Measurements from ENCODE around the gene GARIN5B. TPM values are rescaled to one million over a fixed set of nuclear protein-coding genes. Genes with fewer than 3 reads are reported as not detected.

GARIN5B gene
- total RNA-seq, 1 experiment from 2014 or later = not detected

DNA sequence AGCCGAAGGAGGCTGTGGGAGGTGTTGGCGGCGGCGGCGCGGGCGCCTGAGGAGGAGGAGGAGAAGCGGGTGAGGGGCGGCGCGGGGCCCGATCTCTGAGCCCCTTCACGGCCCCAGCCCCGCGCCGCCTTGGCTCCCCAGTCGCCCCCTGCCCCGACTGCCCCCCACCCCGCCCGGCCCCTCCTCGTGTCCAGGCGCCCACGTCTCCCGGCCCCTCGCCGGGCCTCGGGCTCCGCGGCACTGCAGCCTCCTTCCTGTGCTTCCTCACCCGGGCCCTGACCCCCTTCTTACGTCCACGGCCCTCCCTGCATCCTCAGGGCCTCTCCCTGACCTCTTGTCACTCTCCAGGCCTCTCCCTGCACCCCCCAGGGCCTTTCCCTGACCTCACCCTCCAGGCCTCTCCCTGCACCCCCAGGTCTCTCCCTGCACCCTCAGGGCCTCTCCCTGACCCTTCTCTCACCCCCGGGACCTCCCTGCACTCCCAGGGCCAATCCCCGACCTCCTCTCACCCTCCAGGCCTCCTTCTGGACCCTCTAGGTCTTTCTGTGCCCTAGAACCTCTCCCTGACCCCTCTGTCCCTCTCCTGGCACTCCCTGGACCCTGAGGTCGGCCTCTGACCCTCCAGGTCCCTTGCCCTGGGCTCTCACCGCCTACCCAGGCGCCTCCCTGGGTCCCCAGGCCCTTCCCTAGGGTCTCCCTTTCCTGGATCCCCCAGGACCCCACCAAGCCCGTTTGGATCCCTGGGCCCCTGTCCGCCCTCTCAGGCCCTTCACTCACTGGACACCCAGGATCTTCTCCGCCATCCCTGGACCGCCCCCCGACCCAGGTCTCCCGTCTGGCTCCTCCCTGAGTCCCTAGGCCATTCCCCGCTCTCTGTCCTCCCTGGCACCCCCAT is 22.9 kb downstream of the GARIN5B start:
- peak overlapping the region; percentile 80 for H3K4me3 ChIP-seq (ENCODE audit: low read length)
- intact Hi-C loops (cut with micrococcal nuclease) = loop anchor here (1.0 to 5.0 kb wide), 4 partner anchors 15 to 128 kb away; partner anchors contain the start of genes COX6B2, RPL28 and TMEM238
- CTCF ChIA-PET = interaction anchor here (0.6 to 1.2 kb wide), 6 partner anchors 8 to 44 kb away, joined by 3 to 9 read pairs (median 5); partner anchors contain the start of gene TMEM238
- no peaks in the 10 kb centered on the region for H3F3A ChIP-seq (ENCODE audit: low read length, unreplicated experiment)
- peak overlapping the region; percentile 88 for H3K9ac ChIP-seq (ENCODE audit: low read length)
- POLR2A ChIA-PET (ENCODE audit: unreplicated experiment) = interaction anchor here (0.5 to 1.8 kb wide), 10 partner anchors 10 to 1073 kb away, joined by 3 to 8 read pairs (median 4); partner anchors contain the start of genes PPP6R1, TMEM238 and UBE2S
- H3K79me2 ChIP-seq (ENCODE audit: low read length) = peaks cover 11% of the 10 kb centered on the region
- DNase-seq (no peak), ATAC-seq (no peak)
- H3K27me3 ChIP-seq (ENCODE audit: low read length) = no peaks in the 10 kb centered on the region
- no peaks in the 10 kb centered on the region for H3K9me2 ChIP-seq (replicated peaks; ENCODE audit: low read length)
- no peak for TF ChIP-seq EZH2 (IDR thresholded peaks at IDR 0.05; ENCODE audit: low read length, unreplicated experiment)
- no peak for TF ChIP-seq EZH2phosphoT487 (IDR thresholded peaks at IDR 0.05; ENCODE audit: borderline replicate concordance, low read length)
- TF ChIP-seq CTCF (conservative IDR thresholded peaks at IDR 0.05; ENCODE audit: low read depth, low read length) = no peak
- peaks cover 19% of the 10 kb centered on the region for H3K4me1 ChIP-seq (ENCODE audit: insufficient read depth, low read length)
- no peaks in the 10 kb centered on the region for H3K36me3 ChIP-seq (ENCODE audit: low read depth, low read length)
- no peak overlapping the region; the same call in 1 of the 2 replicates for H2AFZ ChIP-seq (ENCODE audit: low read length)
- no peaks in the 10 kb centered on the region for H3K9me3 ChIP-seq (ENCODE audit: low read length)
- H3K27ac ChIP-seq (ENCODE audit: low read length) = peak overlapping the region; percentile 38
- H3K4me2 ChIP-seq (ENCODE audit: low read length) = peak overlapping the region; percentile 97
- BruUV-seq (replicated peaks) = no TSS peak
- no peaks in the 10 kb centered on the region for H4K20me1 ChIP-seq (ENCODE audit: low read length)

DNA sequence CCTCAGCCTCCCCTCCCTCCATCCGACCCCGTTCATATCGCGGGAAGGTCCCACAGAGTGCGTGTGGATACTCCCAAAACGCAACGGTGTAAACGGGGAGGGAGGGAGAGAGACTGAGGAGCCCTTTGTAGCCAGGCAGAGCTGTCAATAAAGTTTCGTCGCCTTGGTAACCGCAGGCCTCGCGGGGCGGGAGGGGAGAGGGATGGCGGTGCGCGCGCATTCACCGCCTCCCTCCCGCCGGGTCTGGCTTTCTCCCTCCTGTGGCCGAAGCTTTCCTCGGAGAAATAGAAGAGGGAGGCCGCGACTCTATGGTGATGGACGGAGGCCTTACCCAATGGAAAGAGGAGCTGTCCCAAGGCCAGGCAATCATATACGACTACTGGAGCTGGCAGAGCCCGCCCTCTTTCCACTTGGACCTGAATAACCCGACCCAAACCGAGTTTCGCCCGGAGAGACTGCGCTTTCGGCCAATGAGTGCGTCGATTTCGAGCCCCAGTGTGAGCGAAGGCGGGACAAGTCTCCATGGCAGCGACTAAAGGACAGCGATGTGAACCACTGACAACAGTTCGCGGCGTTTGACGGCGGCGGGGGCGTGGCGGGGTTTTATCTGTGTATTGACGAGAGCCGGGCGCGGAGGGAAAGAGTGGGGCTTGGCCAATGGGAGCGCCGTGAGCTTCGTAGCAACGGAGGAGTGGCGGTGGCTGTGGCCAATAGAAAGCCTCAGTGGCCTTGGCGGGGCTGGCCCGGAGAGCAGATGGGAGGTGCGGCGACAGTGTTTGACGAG is 23.8 kb downstream of the GARIN5B start, which contains the start of gene KMT5C:
Gene KMT5C, plus strand, starts transcription at position 772 of the 784 bp plus-strand sequence. CDS start 2,061 bp downstream, outside the sequence.
- peak; percentile 86 for ATAC-seq
- H3K27me3 ChIP-seq (ENCODE audit: low read length) = no peaks in the 10 kb centered on the region
- ChIA-PET POLR2A (ENCODE audit: unreplicated experiment) (interaction anchor here (0.5 to 1.8 kb wide), 19 partner anchors 11 to 1495 kb away, joined by 3 to 9 read pairs (median 4); partner anchors contain the start of genes BRSK1, HSPBP1, ISOC2 and PPP6R1), CTCF (interaction anchor here (0.6 to 1.5 kb wide), 7 partner anchors 9 to 45 kb away, joined by 3 to 9 read pairs (median 5); partner anchors contain the start of gene TMEM238)
- H3K4me3 ChIP-seq (ENCODE audit: low read length) = peak within 1 kb of the TSS; percentile 80
- H3K9me2 ChIP-seq (replicated peaks; ENCODE audit: low read length) = no peaks in the 10 kb centered on the region
- H3K4me2 ChIP-seq (ENCODE audit: low read length) = peak within 1 kb of the TSS; percentile 97
- H3K27ac ChIP-seq (ENCODE audit: low read length) = peak within 1 kb of the TSS; percentile 95
- no peaks in the 10 kb centered on the region for H3K36me3 ChIP-seq (ENCODE audit: low read depth, low read length)
- no peaks in the 10 kb centered on the region for H3F3A ChIP-seq (ENCODE audit: low read length, unreplicated experiment)
- peak; percentile 100 for DNase-seq
- no TSS peak for BruUV-seq (replicated peaks)
- no peaks in the 10 kb centered on the region for H3K9me3 ChIP-seq (ENCODE audit: low read length)
- H2AFZ ChIP-seq (ENCODE audit: low read length) = peak within 1 kb of the TSS; percentile 72
- peak within 1 kb of the TSS; percentile 88 for H3K9ac ChIP-seq (ENCODE audit: low read length)
- peaks cover 11% of the 10 kb centered on the region for H3K79me2 ChIP-seq (ENCODE audit: low read length)
- intact Hi-C loops (cut with micrococcal nuclease) = loop anchor here (1.0 to 5.0 kb wide), 4 partner anchors 16 to 127 kb away; partner anchors contain the start of genes COX6B2, RPL28 and TMEM238
- no peak for TF ChIP-seq EZH2 (IDR thresholded peaks at IDR 0.05; ENCODE audit: low read length, unreplicated experiment)
- peak; percentile 27; the same call in 1 of the 2 replicates for TF ChIP-seq CTCF (conservative IDR thresholded peaks at IDR 0.05; ENCODE audit: low read depth, low read length)
- H3K4me1 ChIP-seq (ENCODE audit: insufficient read depth, low read length) = peaks cover 19% of the 10 kb centered on the region
- no peaks in the 10 kb centered on the region for H4K20me1 ChIP-seq (ENCODE audit: low read length)

Measured in PC-3 (cell line).